ENCODE measurements around the gene HK2.
A peak's percentile ranks its signal among the peaks of the same experiment; 100 is the strongest.
"Not testable (repeated sequence)": the region's sequence is repeated elsewhere in the genome, so short reads cannot be mapped to it uniquely, and the experiment has no call there.

HK2 gene

GRCh38 chr2:74876081-74876886, 42.4 kb downstream of the HK2 start:
- peak; percentile 78 for DNase-seq (ENCODE audit: low read depth, low spot score)

DNA sequence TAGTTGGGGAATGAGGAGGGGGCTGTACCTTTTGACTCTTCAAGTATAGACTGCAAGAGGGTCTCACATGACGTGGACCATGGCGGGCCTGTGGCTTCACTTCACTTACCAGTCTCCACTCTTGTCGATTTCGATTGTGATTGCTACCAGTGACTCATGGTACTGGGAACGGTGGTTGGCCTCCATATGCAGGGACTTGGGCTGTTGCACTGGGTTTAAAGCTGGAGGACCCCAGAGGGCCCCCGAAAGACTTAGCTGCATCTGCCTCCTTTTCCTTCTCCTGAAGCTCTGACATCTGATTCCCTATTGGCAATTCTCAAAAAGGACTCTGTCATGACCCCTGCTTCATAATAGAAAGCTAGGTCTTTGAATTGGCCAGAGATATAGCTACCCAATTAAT, 43.4 kb downstream of the HK2 start:
- no peak for DNase-seq (ENCODE audit: low read depth, low spot score)

GRCh38 chr2:74877781-74878433, 44.0 kb downstream of the HK2 start:
- no peak for DNase-seq (ENCODE audit: low read depth, low spot score)

GRCh38 chr2:74878551-74878950, 44.6 kb downstream of the HK2 start:
- DNase-seq (ENCODE audit: low read depth, low spot score), result no peak

DNA sequence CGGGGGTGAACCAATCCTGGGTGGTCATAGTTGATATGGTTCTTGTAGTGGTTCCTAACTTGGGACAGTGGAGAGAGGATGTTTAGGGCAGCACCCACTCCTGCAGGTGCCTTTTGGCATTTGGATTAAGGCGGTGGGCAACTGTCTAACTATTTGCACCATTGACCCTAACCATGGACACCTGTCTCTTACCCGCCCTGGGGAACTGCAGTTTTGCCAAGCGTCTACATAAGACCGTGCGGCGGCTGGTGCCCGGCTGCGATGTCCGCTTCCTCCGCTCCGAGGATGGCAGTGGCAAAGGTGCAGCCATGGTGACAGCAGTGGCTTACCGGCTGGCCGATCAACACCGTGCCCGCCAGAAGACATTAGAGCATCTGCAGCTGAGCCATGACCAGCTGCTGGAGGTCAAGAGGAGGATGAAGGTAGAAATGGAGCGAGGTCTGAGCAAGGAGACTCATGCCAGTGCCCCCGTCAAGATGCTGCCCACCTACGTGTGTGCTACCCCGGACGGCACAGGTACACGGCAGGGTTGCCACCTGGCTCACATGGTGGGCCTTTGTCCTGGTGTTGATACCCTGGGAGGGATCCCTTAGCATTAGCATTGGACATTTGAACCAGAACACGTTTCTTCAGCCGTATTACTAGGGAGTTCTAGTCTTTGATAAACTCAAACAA, 46.3 kb downstream of the HK2 start:
- no peak for DNase-seq (ENCODE audit: low read depth, low spot score)

- DNase-seq (ENCODE audit: low read depth, low spot score), result peak; percentile 71
Measured at GRCh38 chr2:74881176-74881575, 47.2 kb downstream of the HK2 start.

- no peak for DNase-seq (ENCODE audit: low read depth, low spot score)
Measured at GRCh38 chr2:74881626-74882298, 47.8 kb downstream of the HK2 start.

DNA sequence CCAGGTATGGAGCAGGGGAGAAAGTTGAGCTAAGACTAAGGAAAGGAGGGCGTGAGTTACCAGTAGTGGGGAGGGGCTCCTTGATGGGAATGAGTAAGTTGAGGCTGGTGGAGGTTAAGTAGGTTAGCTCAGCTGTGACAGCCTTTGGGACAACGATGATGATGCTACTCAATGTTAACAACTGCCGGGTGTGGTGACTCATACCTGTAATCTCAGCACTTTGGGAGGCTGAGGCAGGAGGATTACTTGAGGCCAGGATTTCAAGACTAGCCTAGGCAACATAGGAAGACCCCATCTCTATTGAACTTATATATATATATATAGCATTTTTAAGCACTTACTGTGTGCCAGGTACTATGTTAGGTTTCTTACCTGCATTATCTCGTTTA, 48.4 kb downstream of the HK2 start:
- no peak for DNase-seq (ENCODE audit: low read depth, low spot score)

DNA sequence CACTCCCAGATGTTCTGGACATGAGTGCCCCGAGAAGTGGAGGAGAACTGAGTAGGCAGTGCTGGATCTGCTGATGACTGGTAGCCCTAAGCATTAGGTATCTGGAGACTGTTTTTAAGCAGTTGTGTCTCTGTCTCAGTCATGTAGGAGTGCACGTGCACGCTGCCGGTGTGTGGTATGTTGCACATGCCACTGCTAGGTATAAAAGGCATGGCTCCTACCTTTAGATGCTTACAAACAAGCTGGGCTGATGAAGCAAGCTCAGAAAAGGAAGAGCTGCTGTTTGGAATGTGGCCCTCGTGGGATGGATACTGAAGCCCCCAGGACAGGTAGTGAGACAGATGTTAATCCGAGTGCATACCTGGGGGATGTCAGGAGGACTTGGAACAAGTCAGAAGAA, 49.1 kb downstream of the HK2 start:
- no peak for DNase-seq (ENCODE audit: low read depth, low spot score)

- no peak for DNase-seq (ENCODE audit: low read depth, low spot score)
Measured at GRCh38 chr2:74884118-74884762, 50.3 kb downstream of the HK2 start.

DNA sequence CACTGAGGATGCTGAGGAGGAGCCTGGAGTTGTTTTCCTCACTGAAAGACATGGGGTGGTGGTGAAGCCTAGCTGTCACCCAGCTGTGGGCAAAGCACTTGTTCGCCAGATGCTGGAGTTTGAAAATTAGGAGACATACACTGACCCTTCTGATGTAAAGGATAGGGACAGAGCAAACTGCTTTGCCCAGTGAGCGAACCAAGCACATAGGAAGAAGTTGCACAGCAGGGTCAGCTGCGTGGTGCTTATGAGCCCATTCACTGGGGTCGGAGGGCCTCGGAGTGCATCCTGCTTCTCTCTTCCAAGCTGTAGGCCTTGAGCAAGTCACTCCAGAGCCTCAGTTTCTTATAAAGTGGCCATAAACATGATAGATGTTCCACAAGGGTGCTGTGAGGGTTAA, 50.9 kb downstream of the HK2 start:
- DNase-seq (ENCODE audit: low read depth, low spot score), result no peak

DNA sequence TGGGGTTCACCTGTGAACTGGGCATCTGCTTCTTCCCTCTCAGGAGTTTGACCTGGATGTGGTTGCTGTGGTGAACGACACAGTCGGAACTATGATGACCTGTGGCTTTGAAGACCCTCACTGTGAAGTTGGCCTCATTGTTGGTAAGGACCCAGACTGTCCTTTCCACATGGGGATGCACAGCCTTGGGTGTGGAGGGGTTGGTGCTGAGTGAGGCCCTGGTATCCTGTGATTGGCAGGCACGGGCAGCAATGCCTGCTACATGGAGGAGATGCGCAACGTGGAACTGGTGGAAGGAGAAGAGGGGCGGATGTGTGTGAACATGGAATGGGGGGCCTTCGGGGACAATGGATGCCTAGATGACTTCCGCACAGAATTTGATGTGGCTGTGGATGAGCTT, 52.3 kb downstream of the HK2 start:
- DNase-seq (ENCODE audit: low read depth, low spot score), result no peak

- peak; percentile 32 for DNase-seq (ENCODE audit: low read depth, low spot score)
Measured at GRCh38 chr2:74886811-74887210, 52.9 kb downstream of the HK2 start.

GRCh38 chr2:74887445-74887951, 53.6 kb downstream of the HK2 start:
- DNase-seq (ENCODE audit: low read depth, low spot score), result no peak

- DNase-seq (ENCODE audit: low read depth, low spot score), result no peak
Measured at GRCh38 chr2:74887960-74888700, 54.2 kb downstream of the HK2 start.

- DNase-seq (ENCODE audit: low read depth, low spot score), result no peak
Measured at GRCh38 chr2:74889159-74889558, 55.2 kb downstream of the HK2 start.

DNA sequence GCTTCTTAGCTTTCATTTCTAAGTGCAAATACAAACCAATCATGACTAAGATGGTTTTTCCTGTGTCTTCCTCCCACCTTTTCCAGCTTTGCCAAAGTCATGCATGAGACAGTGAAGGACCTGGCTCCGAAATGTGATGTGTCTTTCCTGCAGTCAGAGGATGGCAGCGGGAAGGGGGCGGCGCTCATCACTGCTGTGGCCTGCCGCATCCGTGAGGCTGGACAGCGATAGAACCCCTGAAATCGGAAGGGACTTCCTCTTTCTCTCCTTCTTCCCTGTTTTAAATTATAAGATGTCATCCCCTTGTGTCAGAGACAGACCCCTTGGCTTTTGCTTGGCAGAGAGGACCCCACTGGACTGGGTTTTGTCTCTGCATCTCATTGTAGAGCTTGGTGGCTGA, 56.8 kb downstream of the HK2 start:
- no peak for DNase-seq (ENCODE audit: low read depth, low spot score)

DNA sequence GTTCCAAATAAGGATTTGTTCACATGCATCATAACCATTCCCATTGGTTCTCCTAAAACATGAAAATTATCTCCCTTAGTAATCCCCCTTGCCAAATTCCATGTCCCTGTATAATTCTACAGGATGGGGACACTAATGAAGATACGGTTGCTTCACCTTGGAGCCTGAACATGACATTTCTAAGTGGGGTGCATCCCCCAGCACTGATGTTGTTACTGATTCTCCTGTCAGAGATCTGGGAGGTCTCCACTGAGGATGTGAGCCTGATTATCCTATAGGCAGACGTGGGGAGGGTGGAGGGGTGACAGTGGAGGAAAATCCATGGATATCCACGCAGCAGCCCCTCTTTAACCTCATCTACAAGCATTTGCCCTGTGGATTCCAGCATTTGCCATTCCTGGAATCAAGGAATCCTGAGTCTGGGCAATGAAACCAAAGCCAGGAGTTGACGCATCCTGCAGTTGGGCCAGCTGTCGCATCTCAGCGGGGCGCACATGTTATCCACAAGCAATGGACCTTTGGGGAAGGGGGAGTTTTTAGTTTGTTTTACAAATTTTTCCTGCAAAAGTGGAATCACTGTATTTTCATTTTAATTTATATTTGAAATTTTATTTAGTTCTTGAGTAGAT, 57.3 kb downstream of the HK2 start:
- DNase-seq (ENCODE audit: low read depth, low spot score), result no peak

- not testable (repeated sequence) for DNase-seq (ENCODE audit: low read depth, low spot score)
Measured at GRCh38 chr2:74891816-74892215, 57.9 kb downstream of the HK2 start.

GRCh38 chr2:74892609-74893008, 58.7 kb downstream of the HK2 start:
- DNase-seq (ENCODE audit: low read depth, low spot score), result no peak

Measured in ELF-1 (cell line).